ENCODE measurements around the gene PAOX. TPM values are rescaled to one million over a fixed set of nuclear protein-coding genes. Genes with fewer than 3 reads are reported as not detected.
A peak's percentile ranks its signal among the peaks of the same experiment; 100 is the strongest.

Gene PAOX
- total and polyA plus RNA-seq, 2 experiments from 2014 or later, result 4.1 to 8.7 TPM

DNA sequence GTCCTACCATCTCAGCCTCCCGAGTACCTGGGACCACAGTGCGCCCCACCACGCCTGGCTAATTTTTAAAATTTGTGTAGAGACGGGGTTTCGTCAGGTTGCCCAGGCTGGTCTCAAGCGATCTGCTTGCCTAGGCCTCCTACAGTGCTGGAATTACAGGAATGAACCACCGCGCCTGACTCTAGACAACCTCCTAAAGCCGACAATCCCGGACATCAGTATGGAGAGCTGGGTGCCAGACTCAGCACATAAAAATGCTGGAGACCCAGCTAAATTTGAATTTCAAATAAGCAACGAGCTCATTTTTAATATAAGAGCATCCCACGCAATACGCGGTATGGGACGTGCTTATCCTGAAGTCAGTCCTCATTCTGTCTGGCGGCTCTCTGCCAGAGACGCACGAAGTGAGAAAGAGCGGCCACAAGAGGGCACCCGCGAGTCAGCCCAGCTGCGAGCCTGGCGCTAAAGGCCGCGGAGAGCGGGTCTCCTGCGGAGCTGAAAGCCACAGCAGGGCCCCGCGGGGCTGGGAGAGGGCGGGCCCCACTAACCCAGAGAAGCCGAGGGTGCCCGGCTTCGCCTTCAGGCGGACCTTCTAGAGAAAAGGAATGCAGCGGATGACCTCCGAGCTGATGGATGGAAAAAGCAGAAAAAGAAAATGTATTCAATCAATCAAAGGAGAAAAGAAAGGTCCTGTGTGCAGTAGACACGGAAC is 49.4 kb upstream of the PAOX start:
- TF ChIP-seq EZH2phosphoT487 (IDR thresholded peaks at IDR 0.05; ENCODE audit: unreplicated experiment), result no peak
- TF ChIP-seq EZH2 (IDR thresholded peaks at IDR 0.05; ENCODE audit: low read depth, unreplicated experiment), result peak; percentile 6
- TF ChIP-seq, protein P1, sequence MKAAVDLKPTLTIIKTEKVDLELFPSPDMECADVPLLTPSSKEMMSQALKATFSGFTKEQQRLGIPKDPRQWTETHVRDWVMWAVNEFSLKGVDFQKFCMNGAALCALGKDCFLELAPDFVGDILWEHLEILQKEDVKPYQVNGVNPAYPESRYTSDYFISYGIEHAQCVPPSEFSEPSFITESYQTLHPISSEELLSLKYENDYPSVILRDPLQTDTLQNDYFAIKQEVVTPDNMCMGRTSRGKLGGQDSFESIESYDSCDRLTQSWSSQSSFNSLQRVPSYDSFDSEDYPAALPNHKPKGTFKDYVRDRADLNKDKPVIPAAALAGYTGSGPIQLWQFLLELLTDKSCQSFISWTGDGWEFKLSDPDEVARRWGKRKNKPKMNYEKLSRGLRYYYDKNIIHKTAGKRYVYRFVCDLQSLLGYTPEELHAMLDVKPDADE (IDR thresholded peaks at IDR 0.05), result no peak
- TF ChIP-seq, protein P2, sequence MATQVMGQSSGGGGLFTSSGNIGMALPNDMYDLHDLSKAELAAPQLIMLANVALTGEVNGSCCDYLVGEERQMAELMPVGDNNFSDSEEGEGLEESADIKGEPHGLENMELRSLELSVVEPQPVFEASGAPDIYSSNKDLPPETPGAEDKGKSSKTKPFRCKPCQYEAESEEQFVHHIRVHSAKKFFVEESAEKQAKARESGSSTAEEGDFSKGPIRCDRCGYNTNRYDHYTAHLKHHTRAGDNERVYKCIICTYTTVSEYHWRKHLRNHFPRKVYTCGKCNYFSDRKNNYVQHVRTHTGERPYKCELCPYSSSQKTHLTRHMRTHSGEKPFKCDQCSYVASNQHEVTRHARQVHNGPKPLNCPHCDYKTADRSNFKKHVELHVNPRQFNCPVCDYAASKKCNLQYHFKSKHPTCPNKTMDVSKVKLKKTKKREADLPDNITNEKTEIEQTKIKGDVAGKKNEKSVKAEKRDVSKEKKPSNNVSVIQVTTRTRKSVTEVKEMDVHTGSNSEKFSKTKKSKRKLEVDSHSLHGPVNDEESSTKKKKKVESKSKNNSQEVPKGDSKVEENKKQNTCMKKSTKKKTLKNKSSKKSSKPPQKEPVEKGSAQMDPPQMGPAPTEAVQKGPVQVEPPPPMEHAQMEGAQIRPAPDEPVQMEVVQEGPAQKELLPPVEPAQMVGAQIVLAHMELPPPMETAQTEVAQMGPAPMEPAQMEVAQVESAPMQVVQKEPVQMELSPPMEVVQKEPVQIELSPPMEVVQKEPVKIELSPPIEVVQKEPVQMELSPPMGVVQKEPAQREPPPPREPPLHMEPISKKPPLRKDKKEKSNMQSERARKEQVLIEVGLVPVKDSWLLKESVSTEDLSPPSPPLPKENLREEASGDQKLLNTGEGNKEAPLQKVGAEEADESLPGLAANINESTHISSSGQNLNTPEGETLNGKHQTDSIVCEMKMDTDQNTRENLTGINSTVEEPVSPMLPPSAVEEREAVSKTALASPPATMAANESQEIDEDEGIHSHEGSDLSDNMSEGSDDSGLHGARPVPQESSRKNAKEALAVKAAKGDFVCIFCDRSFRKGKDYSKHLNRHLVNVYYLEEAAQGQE (IDR thresholded peaks at IDR 0.05; ENCODE audit: unreplicated experiment), result no peak
- no peak for TF ChIP-seq JUNB (IDR thresholded peaks at IDR 0.05; ENCODE audit: unreplicated experiment)
- no peak for TF ChIP-seq CREB1 (CRISPR knock-in tag; IDR thresholded peaks at IDR 0.05; ENCODE audit: low read depth)
- no peak for TF ChIP-seq NANOG (IDR thresholded peaks at IDR 0.05; ENCODE audit: borderline replicate concordance)
- TF ChIP-seq STAT1 (IDR thresholded peaks at IDR 0.05; ENCODE audit: unreplicated experiment), result no peak
- TF ChIP-seq ZNF114 (CRISPR knock-in tag; IDR thresholded peaks at IDR 0.05), result no peak
- TF ChIP-seq, protein P3, sequence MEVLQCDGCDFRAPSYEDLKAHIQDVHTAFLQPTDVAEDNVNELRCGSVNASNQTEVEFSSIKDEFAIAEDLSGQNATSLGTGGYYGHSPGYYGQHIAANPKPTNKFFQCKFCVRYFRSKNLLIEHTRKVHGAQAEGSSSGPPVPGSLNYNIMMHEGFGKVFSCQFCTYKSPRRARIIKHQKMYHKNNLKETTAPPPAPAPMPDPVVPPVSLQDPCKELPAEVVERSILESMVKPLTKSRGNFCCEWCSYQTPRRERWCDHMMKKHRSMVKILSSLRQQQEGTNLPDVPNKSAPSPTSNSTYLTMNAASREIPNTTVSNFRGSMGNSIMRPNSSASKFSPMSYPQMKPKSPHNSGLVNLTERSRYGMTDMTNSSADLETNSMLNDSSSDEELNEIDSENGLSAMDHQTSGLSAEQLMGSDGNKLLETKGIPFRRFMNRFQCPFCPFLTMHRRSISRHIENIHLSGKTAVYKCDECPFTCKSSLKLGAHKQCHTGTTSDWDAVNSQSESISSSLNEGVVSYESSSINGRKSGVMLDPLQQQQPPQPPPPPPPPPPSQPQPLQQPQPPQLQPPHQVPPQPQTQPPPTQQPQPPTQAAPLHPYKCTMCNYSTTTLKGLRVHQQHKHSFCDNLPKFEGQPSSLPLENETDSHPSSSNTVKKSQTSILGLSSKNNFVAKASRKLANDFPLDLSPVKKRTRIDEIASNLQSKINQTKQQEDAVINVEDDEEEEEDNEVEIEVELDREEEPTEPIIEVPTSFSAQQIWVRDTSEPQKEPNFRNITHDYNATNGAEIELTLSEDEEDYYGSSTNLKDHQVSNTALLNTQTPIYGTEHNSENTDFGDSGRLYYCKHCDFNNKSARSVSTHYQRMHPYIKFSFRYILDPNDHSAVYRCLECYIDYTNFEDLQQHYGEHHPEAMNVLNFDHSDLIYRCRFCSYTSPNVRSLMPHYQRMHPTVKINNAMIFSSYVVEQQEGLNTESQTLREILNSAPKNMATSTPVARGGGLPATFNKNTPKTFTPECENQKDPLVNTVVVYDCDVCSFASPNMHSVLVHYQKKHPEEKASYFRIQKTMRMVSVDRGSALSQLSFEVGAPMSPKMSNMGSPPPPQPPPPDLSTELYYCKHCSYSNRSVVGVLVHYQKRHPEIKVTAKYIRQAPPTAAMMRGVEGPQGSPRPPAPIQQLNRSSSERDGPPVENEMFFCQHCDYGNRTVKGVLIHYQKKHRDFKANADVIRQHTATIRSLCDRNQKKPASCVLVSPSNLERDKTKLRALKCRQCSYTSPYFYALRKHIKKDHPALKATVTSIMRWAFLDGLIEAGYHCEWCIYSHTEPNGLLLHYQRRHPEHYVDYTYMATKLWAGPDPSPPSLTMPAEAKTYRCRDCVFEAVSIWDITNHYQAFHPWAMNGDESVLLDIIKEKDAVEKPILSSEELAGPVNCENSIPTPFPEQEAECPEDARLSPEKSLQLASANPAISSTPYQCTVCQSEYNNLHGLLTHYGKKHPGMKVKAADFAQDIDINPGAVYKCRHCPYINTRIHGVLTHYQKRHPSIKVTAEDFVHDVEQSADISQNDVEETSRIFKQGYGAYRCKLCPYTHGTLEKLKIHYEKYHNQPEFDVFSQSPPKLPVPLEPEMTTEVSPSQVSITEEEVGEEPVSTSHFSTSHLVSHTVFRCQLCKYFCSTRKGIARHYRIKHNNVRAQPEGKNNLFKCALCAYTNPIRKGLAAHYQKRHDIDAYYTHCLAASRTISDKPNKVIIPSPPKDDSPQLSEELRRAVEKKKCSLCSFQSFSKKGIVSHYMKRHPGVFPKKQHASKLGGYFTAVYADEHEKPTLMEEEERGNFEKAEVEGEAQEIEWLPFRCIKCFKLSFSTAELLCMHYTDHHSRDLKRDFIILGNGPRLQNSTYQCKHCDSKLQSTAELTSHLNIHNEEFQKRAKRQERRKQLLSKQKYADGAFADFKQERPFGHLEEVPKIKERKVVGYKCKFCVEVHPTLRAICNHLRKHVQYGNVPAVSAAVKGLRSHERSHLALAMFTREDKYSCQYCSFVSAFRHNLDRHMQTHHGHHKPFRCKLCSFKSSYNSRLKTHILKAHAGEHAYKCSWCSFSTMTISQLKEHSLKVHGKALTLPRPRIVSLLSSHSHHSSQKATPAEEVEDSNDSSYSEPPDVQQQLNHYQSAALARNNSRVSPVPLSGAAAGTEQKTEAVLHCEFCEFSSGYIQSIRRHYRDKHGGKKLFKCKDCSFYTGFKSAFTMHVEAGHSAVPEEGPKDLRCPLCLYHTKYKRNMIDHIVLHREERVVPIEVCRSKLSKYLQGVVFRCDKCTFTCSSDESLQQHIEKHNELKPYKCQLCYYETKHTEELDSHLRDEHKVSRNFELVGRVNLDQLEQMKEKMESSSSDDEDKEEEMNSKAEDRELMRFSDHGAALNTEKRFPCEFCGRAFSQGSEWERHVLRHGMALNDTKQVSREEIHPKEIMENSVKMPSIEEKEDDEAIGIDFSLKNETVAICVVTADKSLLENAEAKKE (CRISPR knock-in tag; IDR thresholded peaks at IDR 0.05), result no peak
- TF ChIP-seq ZNF331 (CRISPR knock-in tag; IDR thresholded peaks at IDR 0.05; ENCODE audit: low read depth), result no peak
- TF ChIP-seq, protein P4, sequence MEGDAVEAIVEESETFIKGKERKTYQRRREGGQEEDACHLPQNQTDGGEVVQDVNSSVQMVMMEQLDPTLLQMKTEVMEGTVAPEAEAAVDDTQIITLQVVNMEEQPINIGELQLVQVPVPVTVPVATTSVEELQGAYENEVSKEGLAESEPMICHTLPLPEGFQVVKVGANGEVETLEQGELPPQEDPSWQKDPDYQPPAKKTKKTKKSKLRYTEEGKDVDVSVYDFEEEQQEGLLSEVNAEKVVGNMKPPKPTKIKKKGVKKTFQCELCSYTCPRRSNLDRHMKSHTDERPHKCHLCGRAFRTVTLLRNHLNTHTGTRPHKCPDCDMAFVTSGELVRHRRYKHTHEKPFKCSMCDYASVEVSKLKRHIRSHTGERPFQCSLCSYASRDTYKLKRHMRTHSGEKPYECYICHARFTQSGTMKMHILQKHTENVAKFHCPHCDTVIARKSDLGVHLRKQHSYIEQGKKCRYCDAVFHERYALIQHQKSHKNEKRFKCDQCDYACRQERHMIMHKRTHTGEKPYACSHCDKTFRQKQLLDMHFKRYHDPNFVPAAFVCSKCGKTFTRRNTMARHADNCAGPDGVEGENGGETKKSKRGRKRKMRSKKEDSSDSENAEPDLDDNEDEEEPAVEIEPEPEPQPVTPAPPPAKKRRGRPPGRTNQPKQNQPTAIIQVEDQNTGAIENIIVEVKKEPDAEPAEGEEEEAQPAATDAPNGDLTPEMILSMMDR (conservative IDR thresholded peaks at IDR 0.05; ENCODE audit: low read depth in 2 of 2), result peak; percentile 90 to 95
- TF ChIP-seq POLR2AphosphoS5 (IDR thresholded peaks at IDR 0.05; ENCODE audit: low read depth), result no peak
- Mint-ChIP-seq H3K36me3 (ENCODE audit: low read depth) (no peaks in the 10 kb centered on the region; the same call in 1 of the 3 replicates), H3K27me3 (ENCODE audit: insufficient read depth, low read depth, poor library complexity) (peaks cover 78% of the 10 kb centered on the region), H3K4me3 (peak overlapping the region; percentile 55), H3K27ac (no peak overlapping the region), H3K9me3 (peaks cover 19% of the 10 kb centered on the region), H3K4me1 (peaks cover 19% of the 10 kb centered on the region)
- Histone ChIP-seq H4K20me1 (replicated peaks; ENCODE audit: insufficient read depth) (no peaks in the 10 kb centered on the region), H3K9me2 (ENCODE audit: insufficient read depth) (no peaks in the 10 kb centered on the region), H3K79me2 (replicated peaks; ENCODE audit: insufficient read depth) (no peaks in the 10 kb centered on the region), H3K4me1 (ENCODE audit: insufficient read depth) (peaks cover 17% of the 10 kb centered on the region), H3K27me3 (ENCODE audit: insufficient read depth) (peaks cover 88% of the 10 kb centered on the region), H3F3A (replicated peaks; ENCODE audit: low read depth) (0 out of 2 replicates have a peak, but pooled peaks cover 8% of the 10 kb centered on the region), H3K27ac (ENCODE audit: low read depth) (no peak overlapping the region), H3K36me3 (ENCODE audit: insufficient read depth) (no peaks in the 10 kb centered on the region), H3K4me3 (peak overlapping the region; percentile 47), H2AFZ (no peak overlapping the region), H3K4me2 (peak overlapping the region; percentile 80)
- DNase-seq (ENCODE audit: low spot score), result peak; percentile 93
- peak; percentile 72 for ATAC-seq

All from GM23338 (cell line).